VCaP (cell line): ENCODE results near the gene GIMAP2.

Experiments used
- H3K27ac ChIP-seq: fragments of 450-650 bp; 2 replicates; pipeline ENCODE4 v1.5.1; 2017
- TF ChIP-seq, protein P1 (sequence below): fragments of 450-650 bp; conservative IDR thresholded peaks from 2 replicates; pipeline ENCODE4 v1.5.1; 2017; ENCODE audit warnings: mild to moderate bottlenecking, moderate library complexity

Gene GIMAP2

DNA sequence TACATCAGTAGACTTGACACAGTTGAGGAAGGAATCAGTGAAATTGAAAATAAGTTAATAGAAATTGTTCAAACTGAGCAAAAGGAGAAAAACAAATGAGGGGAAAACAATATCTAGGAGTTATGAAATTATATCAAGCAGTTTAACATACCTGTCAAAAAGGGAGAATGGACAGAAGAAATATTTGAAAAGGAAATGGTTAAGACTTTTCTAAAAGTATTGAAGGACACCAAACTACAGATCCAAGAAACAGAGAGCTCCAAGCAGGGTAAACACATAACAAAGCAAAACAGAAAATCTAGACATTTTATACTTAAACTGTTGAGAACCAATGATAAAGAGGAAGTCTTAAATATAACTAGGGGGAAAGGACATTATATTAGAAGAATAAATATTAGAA lies 43.1 kb downstream of the GIMAP2 start:
- no peak overlapping the region for H3K27ac ChIP-seq
- TF ChIP-seq, protein P1, sequence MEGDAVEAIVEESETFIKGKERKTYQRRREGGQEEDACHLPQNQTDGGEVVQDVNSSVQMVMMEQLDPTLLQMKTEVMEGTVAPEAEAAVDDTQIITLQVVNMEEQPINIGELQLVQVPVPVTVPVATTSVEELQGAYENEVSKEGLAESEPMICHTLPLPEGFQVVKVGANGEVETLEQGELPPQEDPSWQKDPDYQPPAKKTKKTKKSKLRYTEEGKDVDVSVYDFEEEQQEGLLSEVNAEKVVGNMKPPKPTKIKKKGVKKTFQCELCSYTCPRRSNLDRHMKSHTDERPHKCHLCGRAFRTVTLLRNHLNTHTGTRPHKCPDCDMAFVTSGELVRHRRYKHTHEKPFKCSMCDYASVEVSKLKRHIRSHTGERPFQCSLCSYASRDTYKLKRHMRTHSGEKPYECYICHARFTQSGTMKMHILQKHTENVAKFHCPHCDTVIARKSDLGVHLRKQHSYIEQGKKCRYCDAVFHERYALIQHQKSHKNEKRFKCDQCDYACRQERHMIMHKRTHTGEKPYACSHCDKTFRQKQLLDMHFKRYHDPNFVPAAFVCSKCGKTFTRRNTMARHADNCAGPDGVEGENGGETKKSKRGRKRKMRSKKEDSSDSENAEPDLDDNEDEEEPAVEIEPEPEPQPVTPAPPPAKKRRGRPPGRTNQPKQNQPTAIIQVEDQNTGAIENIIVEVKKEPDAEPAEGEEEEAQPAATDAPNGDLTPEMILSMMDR: no peak

DNA sequence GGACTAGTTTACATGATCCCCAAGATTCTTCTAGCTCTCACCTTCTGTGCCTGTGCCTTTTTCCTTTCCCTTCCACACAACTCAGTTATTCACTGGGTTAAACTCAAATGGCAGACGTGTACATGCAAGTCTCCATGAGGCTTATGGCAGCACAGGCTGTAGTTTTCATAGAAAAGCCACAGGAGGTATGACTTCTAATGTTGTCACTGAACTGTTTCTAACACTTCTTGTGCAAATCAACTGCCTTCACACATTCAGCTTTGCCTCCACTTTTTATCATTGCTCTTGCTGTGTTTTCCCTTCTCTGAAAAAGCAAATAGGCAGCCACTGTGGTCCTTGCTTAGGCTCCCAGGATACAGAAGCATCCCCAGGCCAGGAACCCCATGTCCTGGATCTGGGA lies 46.4 kb downstream of the GIMAP2 start:
- TF ChIP-seq, protein P1: no peak
- H3K27ac ChIP-seq: no peak overlapping the region

DNA sequence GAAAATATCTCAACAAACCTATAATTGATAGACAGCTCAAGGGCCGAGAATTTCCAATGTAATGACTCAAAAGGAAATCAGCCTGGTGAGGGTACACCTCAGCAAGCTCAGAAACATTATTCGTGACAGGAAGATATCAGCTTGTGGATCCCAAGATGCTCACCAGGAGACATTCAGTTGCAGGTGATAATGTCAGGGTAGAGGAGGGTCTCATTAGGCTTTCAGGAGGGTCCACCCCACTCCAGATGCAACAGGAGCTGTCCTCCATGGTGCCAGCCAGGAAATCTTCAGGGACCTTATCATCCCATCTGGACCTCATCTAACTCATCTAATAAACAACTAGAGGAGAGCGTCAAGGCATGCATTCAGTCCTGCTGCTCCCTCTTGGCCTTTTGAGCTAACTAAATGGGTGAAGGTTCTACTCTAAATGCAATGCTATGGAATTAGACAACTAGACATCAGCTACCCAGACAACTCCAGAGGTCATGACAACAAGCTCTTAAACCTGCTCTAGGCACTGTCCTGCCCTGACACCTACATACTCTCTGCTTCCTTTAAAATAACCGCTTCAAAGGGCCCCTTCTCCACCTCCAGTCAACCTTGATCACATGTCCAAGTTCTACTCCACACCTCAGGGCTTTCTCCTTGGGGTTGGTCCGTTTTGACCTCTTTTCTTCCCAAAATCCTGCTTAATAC lies 47.4 kb downstream of the GIMAP2 start:
- TF ChIP-seq, protein P1: no peak
- H3K27ac ChIP-seq: no peak overlapping the region

DNA sequence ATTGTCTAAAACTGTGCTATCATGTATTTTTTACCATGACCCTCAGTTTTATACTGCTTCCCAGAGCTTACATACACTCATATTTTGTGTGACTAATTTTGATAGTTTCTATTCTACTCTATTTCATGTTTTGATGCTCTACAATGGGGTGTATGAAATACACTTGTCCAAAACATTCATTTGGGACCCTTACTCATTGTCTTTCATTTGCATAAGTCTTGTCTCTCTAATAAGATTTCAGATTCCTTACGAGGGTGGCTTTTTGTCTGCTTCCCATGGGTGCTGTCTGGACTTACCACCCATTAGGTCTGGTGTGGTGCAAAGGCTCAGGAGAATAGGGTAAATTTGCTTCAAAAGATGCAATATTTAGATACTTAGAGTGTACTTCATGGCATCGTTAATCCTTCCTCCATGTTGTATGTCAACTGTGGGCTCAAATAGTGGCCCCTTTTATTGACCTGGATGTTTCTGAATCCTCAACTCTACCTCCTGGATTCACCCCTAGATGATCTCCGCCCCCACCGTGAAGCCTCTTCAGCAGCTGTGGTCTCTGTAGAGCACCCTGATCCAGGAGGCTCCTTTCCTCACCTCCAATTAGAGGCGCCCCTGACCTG lies 48.1 kb downstream of the GIMAP2 start:
- TF ChIP-seq, protein P1: no peak
- H3K27ac ChIP-seq: no peak overlapping the region

DNA sequence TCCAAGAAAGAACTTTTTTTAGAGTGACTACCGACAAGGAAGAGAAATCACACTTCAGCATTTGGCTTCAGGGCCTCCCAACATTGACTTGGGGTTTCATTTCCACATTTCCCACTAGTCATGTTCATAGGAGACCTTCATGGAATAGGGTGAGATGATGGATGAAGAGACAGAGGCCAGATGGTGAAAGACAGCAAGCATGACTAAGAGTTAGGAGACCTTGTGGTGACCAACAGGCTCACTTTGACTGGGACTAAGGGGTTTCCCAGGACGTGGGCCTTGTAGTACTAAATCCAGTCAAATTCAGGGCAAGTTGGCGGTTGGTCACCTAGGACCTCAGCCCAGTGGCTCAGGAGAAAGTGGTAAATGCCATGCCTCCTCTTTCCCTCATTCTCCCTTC lies 48.7 kb downstream of the GIMAP2 start:
- H3K27ac ChIP-seq: no peak overlapping the region
- TF ChIP-seq, protein P1: no peak

DNA sequence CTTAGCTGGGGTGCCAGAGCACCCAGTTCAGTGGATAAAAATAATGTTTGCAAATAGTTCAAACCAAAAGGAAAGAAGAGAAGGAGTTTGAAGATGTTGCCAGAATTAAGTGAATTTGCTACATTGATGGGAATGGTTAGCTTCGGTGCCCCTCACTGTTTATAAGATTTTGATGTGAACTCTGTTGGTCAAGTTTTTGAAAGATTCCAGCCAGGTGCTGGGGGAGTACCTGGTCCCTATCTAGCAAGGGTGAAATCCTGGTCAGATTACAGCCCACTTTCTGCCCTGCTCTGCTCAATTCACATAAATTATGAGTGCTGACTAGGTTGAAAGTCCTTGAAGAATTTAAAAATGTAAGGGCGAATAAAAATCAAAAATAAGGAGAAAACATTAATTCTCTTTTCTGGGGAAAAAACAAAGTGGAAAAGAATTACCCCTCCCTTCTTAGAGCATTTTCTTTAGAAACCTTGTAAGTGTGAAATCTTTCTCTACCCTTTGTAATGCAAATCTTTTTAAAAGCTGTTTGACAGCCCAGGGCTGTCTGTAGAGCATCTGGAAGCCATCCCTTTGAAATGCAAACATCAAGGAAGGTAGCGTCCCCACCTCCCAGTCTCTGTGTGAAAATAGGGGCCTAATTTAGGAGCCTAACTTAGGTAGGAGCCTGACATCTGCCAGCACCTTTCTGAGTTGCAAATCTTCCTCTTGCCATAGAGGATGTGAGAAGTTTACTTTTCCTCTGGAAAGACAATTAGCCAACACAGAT lies 50.3 kb downstream of the GIMAP2 start:
- TF ChIP-seq, protein P1: no peak; the same call in 1 of the 2 replicates

DNA sequence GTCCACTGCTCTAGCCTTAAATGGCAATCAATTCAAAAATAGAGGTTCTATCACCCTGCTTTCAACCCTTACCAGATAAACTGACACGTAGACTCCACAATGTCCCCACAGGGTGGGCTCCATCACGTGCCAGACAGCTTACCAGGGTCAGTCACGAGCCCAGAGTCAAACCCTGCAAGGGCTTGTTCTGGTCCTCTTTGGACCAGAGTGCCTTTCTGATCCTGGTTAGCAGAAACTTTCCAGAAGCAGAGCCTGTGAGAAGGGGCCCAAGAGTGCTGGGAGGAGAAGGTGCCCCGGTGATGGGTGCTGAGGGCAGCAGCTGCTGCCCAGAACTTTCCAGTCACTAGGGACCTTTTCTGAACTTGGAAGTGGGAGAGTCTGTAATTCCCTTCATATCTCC lies 51.4 kb downstream of the GIMAP2 start:
- TF ChIP-seq, protein P1: no peak
- H3K27ac ChIP-seq: peak overlapping the region; percentile 26

More for the DNA sequence above, 50.3 kb downstream of the GIMAP2 start:
- H3K27ac ChIP-seq: peak overlapping the region; percentile 26; the same call in 1 of the 2 replicates
